IMR-90 (cell line): ENCODE results near the gene TBC1D24. TPM values are rescaled to one million over a fixed set of nuclear protein-coding genes. Genes with fewer than 3 reads are reported as not detected.

ENCODE experiments used
- ATAC-seq: fragments of 200-7000 bp; cut with Tn5 transposase; 2 replicates; pipeline ENCODE4 v1.9.1; 2020; ENCODE audit warnings: low read depth, mild to moderate bottlenecking, moderate library complexity
- BruUV-seq: library from RNA; stranded (reverse); fragments of 400-500 nt; replicated peaks from 2 replicates; lab custom pipeline; 2021; lab: Mats Ljungman, UMichigan
- CTCF ChIA-PET: fragments of 300-600 bp; formaldehyde crosslinking; extraction: SDS; loops from one replicate; lab custom pipeline; 2021; ENCODE audit warnings: antibody characterized with exemption; lab: Yijun Ruan, JAX
- POLR2A ChIA-PET: fragments of 300-600 bp; sonication (Branson Sonifier 250); formaldehyde crosslinking; loops from one replicate; lab custom pipeline; 2022; ENCODE audit warnings: antibody characterized with exemption; ENCODE audit not compliant: unreplicated experiment; lab: Charles Lee
- DNase-seq: peaks from one replicate; pipeline ENCODE4 v3.0.0; 2013
- H2AFZ ChIP-seq: replicated peaks from 2 replicates; pipeline ENCODE3; 2013; ENCODE audit warnings: low read length, mild to moderate bottlenecking; ENCODE audit not compliant: poor library complexity
- H2AK5ac ChIP-seq: 2 replicates; pipeline ENCODE4 v1.6.1; 2013; ENCODE audit warnings: low read depth, low read length, inconsistent platforms
- H2AK9ac ChIP-seq: replicated peaks from 2 replicates; pipeline ENCODE3; 2013; ENCODE audit warnings: mild to moderate bottlenecking, low read depth, low read length, moderate library complexity; ENCODE audit not compliant: poor library complexity
- H2BK120ac ChIP-seq: 2 replicates; pipeline ENCODE4 v1.6.1; 2013; ENCODE audit warnings: low read depth, low read length, inconsistent platforms
- H2BK15ac ChIP-seq: 3 replicates; pipeline ENCODE4 v1.6.1; 2013; ENCODE audit warnings: low read depth, low read length, inconsistent platforms
- H2BK20ac ChIP-seq: 2 replicates; pipeline ENCODE4 v1.6.1; 2013; ENCODE audit warnings: low read depth, mild to moderate bottlenecking, inconsistent platforms, low read length, moderate library complexity
- H2BK5ac ChIP-seq: 2 replicates; pipeline ENCODE4 v1.6.1; 2013; ENCODE audit warnings: mild to moderate bottlenecking, low read depth, low read length, inconsistent platforms; ENCODE audit not compliant: poor library complexity, severe bottlenecking
- H3K14ac ChIP-seq: replicated peaks from 2 replicates; pipeline ENCODE4 v1.6.1; 2013; ENCODE audit warnings: low read depth, low read length, inconsistent platforms
- H3K18ac ChIP-seq: 2 replicates; pipeline ENCODE4 v1.6.1; 2013; ENCODE audit warnings: low read depth, low read length, control low read depth
- H3K23ac ChIP-seq: 2 replicates; pipeline ENCODE4 v1.6.1; 2013; ENCODE audit warnings: low read depth, low read length, inconsistent platforms
- H3K27ac ChIP-seq: 2 replicates; pipeline ENCODE4 v1.5.1; 2013; ENCODE audit warnings: mild to moderate bottlenecking, control low read depth, low read length; ENCODE audit not compliant: insufficient read depth
- H3K27me3 ChIP-seq: 2 replicates; pipeline ENCODE4 v1.6.1; 2013; ENCODE audit warnings: low read length; ENCODE audit not compliant: control insufficient read depth, insufficient read depth
- H3K36me3 ChIP-seq: 2 replicates; pipeline ENCODE4 v1.6.1; 2013; ENCODE audit warnings: low read length, mixed read lengths; ENCODE audit not compliant: control insufficient read depth, insufficient read depth
- H3K4ac ChIP-seq: 2 replicates; pipeline ENCODE4 v1.6.1; 2013; ENCODE audit warnings: low read depth, low read length, inconsistent platforms
- H3K4me1 ChIP-seq: 2 replicates; pipeline ENCODE4 v1.6.1; 2013; ENCODE audit warnings: low read length, mixed read lengths; ENCODE audit not compliant: control insufficient read depth, insufficient read depth
- H3K4me2 ChIP-seq: 2 replicates; pipeline ENCODE4 v1.6.1; 2013; ENCODE audit warnings: low read depth, mild to moderate bottlenecking, control low read depth, low read length, moderate library complexity
- H3K4me3 ChIP-seq: 2 replicates; pipeline ENCODE4 v1.5.1; 2013; ENCODE audit warnings: low read depth, mild to moderate bottlenecking, control low read depth, low read length, moderate library complexity; ENCODE audit not compliant: insufficient read depth
- H3K56ac ChIP-seq: 2 replicates; pipeline ENCODE4 v1.6.1; 2013; ENCODE audit warnings: low read length, inconsistent platforms; ENCODE audit not compliant: insufficient read depth; ENCODE audit errors: extremely low read depth
- H3K79me1 ChIP-seq, 2 experiments: 2 replicates each; pipeline ENCODE4 v1.6.1; 2013; ENCODE audit warnings: low read length in 2 of 2, inconsistent platforms in 1 of 2, low read depth in 1 of 2
- H3K9ac ChIP-seq: 2 replicates; pipeline ENCODE4 v1.6.1; 2013; ENCODE audit warnings: low read depth, low read length, control low read depth
- H3K9me1 ChIP-seq: 2 replicates; pipeline ENCODE4 v1.6.1; 2013; ENCODE audit warnings: low read length, inconsistent platforms; ENCODE audit not compliant: insufficient read depth
- H3K9me3 ChIP-seq: 2 replicates; pipeline ENCODE4 v1.6.1; 2013; ENCODE audit warnings: low read length; ENCODE audit not compliant: control insufficient read depth, insufficient read depth
- H4K20me1 ChIP-seq: 2 replicates; pipeline ENCODE4 v1.6.1; 2013; ENCODE audit warnings: low read length, inconsistent platforms; ENCODE audit not compliant: insufficient read depth
- H4K5ac ChIP-seq: 2 replicates; pipeline ENCODE4 v1.6.1; 2013; ENCODE audit warnings: mild to moderate bottlenecking, low read depth, low read length, control low read depth
- H4K8ac ChIP-seq, 2 experiments: 2 replicates each; pipeline ENCODE4 v1.6.1; 2013; ENCODE audit warnings: low read depth in 2 of 2, low read length in 2 of 2, control low read depth in 1 of 2, inconsistent platforms in 1 of 2
- H4K91ac ChIP-seq: 2 replicates; pipeline ENCODE4 v1.6.1; 2013; ENCODE audit warnings: low read depth, low read length, inconsistent platforms; ENCODE audit not compliant: insufficient read depth
- BHLHE40 ChIP-seq: fragments of 150-350 bp; IDR thresholded peaks from 2 replicates; pipeline ENCODE4 v1.6.1; 2016; ENCODE audit warnings: mild to moderate bottlenecking, low read depth, low read length
- CEBPB ChIP-seq: IDR thresholded peaks from 2 replicates; pipeline ENCODE4 v1.6.1; 2012; ENCODE audit warnings: low read depth, low read length, improper control_type of control experiment
- CHD1 ChIP-seq: IDR thresholded peaks from 2 replicates; pipeline ENCODE4 v1.6.1; 2012; ENCODE audit warnings: low read depth, low read length, improper control_type of control experiment
- FOS ChIP-seq: fragments of 150-350 bp; IDR thresholded peaks from 2 replicates; pipeline ENCODE4 v1.6.1; 2016; ENCODE audit warnings: low read depth, low read length
- MAFK ChIP-seq: IDR thresholded peaks from 2 replicates; pipeline ENCODE4 v1.6.1; 2012; ENCODE audit warnings: low read depth, low read length, improper control_type of control experiment
- MAZ ChIP-seq: IDR thresholded peaks from 2 replicates; pipeline ENCODE4 v1.6.1; 2012; ENCODE audit warnings: low read depth, mild to moderate bottlenecking, low read length, improper control_type of control experiment, moderate library complexity, borderline replicate concordance
- MXI1 ChIP-seq: IDR thresholded peaks from 2 replicates; pipeline ENCODE4 v1.6.1; 2012; ENCODE audit warnings: low read depth, mild to moderate bottlenecking, low read length, moderate library complexity, borderline replicate concordance
- NFE2L2 ChIP-seq: fragments of 150-350 bp; IDR thresholded peaks from 2 replicates; pipeline ENCODE4 v1.6.1; 2016; ENCODE audit warnings: low read depth, mild to moderate bottlenecking, low read length
- POLR2A ChIP-seq: IDR thresholded peaks from 2 replicates; pipeline ENCODE4 v1.6.1; 2012; ENCODE audit warnings: mild to moderate bottlenecking, low read depth, low read length
- RCOR1 ChIP-seq: IDR thresholded peaks from 2 replicates; pipeline ENCODE4 v1.6.1; 2012; ENCODE audit warnings: mild to moderate bottlenecking, low read length, improper control_type of control experiment; ENCODE audit not compliant: insufficient replicate concordance
- RFX5 ChIP-seq: IDR thresholded peaks from 2 replicates; pipeline ENCODE4 v1.8.0; 2012; ENCODE audit warnings: low read depth, mild to moderate bottlenecking, low read length, moderate library complexity
- SMC3 ChIP-seq: fragments of 150-350 bp; IDR thresholded peaks from 2 replicates; pipeline ENCODE4 v1.6.1; 2016; ENCODE audit warnings: low read depth, mild to moderate bottlenecking, antibody characterized with exemption, low read length, moderate library complexity
- WGBS, 2 experiments: methylation state at CpG; one replicate each; pipeline versions ENCODE4 v1.1.5 to v1.1.7; 2013; ENCODE audit warnings: missing lambda C conversion rate in 2 of 2; ENCODE audit not compliant: insufficient read length in 1 of 2; ENCODE audit errors: extremely low coverage in 2 of 2; 5-methylcytosine and 5-hydroxymethylcytosine counted together
- dilution Hi-C: fragments of 300-500 bp; cut with HindIII; formaldehyde crosslinking; loops from one replicate; pipeline ENCODE4 v1.14.3; 2018; ENCODE audit warnings: low sequenced_read_pairs; ENCODE audit not compliant: unreplicated experiment
- in situ Hi-C: fragments of 300-500 bp; cut with MboI; formaldehyde crosslinking; loops from 3 replicates; pipeline ENCODE4 v1.14.3; 2019; ENCODE audit warnings: low sequenced_read_pairs, inconsistent platforms, mixed read lengths
- intact Hi-C: fragments of 100-400 bp; cut with micrococcal nuclease; formaldehyde crosslinking; loops from 2 replicates; pipeline ENCODE4 v1.10.0; 2022
- polyA plus RNA-seq, 3 experiments: library from polyadenylated mRNA; depleted of rRNA; stranded (reverse); fragments of >200 nt; gene quantifications; 2 replicates each; pipeline ENCODE4 v1.2.3, GENCODE V29; 2012; ENCODE audit warnings: low replicate concordance in 1 of 3
- total RNA-seq: library from RNA; depleted of rRNA; stranded (reverse); fragments of >200 nt; gene quantifications from 2 replicates; pipeline ENCODE4 v1.2.3, GENCODE V29; 2012
- TF ChIP-seq, protein P1 (sequence below): fragments of 150-350 bp; IDR thresholded peaks from 2 replicates; pipeline ENCODE4 v1.6.1; 2016; ENCODE audit warnings: low read depth, mild to moderate bottlenecking, low read length, moderate library complexity, borderline replicate concordance
- TF ChIP-seq, protein P2 (sequence below): conservative IDR thresholded peaks from 2 replicates; pipeline ENCODE4 v1.5.1; 2012; ENCODE audit warnings: mild to moderate bottlenecking, low read depth, low read length, improper control_type of control experiment

Gene TBC1D24
- total and polyA plus RNA-seq, 2 of the 4 experiments (the other 2 are of a cell fraction), result 7.5 to 13.4 TPM

DNA sequence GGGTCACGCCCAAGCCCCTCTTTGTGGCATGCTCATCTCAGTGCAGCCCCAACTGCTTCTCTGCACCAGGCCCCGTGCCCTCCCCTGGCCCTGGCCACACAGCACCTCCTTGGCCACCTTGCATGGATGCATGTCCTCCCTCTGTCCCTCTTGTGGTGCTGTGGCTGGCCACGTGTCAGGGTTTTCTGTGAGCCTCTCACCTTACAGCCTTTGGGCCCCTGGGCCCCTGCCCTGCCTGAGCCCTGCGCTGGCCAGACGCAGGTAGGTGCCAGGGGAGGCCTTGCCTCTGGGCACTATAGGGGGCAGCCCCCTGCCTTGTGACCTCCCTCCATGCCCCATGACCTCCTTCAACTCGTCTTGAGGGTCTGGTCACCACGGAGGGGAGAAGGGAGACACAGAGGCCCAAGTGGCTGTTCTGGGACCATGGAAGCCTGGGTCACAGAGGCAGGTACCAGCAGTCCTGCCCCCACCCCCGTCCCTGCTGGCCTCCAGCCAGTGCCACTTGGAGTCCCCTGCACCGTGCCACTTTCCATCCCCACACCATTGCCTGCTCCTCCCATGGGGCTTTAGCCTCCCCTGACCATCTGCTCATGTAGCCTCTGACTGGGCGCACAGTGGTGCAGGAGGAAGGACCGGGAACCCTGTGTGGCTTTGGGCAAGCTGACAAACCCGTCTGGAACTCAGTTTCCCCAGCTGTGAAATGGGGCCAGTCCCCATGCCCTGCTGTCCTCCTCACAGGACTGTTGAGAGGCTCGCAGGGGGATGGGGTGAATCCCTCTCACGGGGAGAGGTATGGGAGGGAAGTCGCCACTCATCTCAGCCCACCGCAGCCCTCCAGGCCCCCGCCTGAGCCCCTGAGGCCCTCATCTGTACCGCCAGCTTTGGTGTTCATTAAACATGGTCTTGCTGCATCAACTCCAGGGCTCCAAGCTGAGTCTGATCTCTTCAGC is 27.3 kb downstream of the TBC1D24 start:
- H2AK5ac ChIP-seq, result no peak overlapping the region
- CTCF ChIA-PET, result interaction anchor here (0.7 to 1.0 kb wide), 3 partner anchors 13 to 34 kb away, joined by 3 to 4 read pairs (median 3); no protein-coding TSS in a partner anchor
- H4K91ac ChIP-seq, result 0 out of 2 replicates have a peak overlapping the region, but pooled peaks have one; percentile 34
- intact Hi-C loops (loop anchor here (1.0 to 2.0 kb wide), 3 partner anchors 28 to 162 kb away; partner anchors contain the start of gene ABCA3), dilution Hi-C loops (no loop called here), in situ Hi-C loops (loop anchor here (10.0 kb wide), 1 partner anchor 247 kb away; the partner anchor contains the start of gene ECI1)
- ATAC-seq, result no peak
- no peaks in the 10 kb centered on the region for H3K9me3 ChIP-seq
- H3K56ac ChIP-seq, result no peak overlapping the region
- H3K27me3 ChIP-seq, result no peaks in the 10 kb centered on the region
- POLR2A ChIA-PET, result no interaction called here
- H3K23ac ChIP-seq, result no peak overlapping the region
- BruUV-seq, result no TSS peak
- H3K4me3 ChIP-seq, result no peak overlapping the region
- H2AK9ac ChIP-seq, result peak overlapping the region; percentile 73
- H3K4me1 ChIP-seq, result peaks cover 9% of the 10 kb centered on the region
- 70% methylated on average over 11 of the region's 18 CpGs; no CpG with 5 or more reads in 1 of the 2 experiments for WGBS, 2 experiments
- H2BK20ac ChIP-seq, result no peak overlapping the region
- H2AFZ ChIP-seq, result peak overlapping the region; percentile 88
- H4K8ac ChIP-seq, result no peak overlapping the region
- H3K9ac ChIP-seq, result no peak overlapping the region
- no peak overlapping the region for H4K5ac ChIP-seq
- no peak overlapping the region for H2BK15ac ChIP-seq
- H4K20me1 ChIP-seq, result peaks cover 17% of the 10 kb centered on the region
- peaks cover 7% of the 10 kb centered on the region; the same call in 1 of the 2 replicates for H3K36me3 ChIP-seq
- H3K18ac ChIP-seq, result no peak overlapping the region
- no peak overlapping the region for H2BK120ac ChIP-seq
- H3K27ac ChIP-seq, result no peak overlapping the region
- peak overlapping the region; percentile 45 for H3K4ac ChIP-seq
- 0 out of 2 replicates have a peak overlapping the region, but pooled peaks have one; percentile 12 for H3K14ac ChIP-seq
- peak overlapping the region; percentile 34 for H2BK5ac ChIP-seq
- peaks cover 3 to 19% of the 10 kb centered on the region in 2 experiments; a peak in 2 of 4 replicates for H3K79me1 ChIP-seq
- DNase-seq, result no peak
- H3K4me2 ChIP-seq, result peak overlapping the region; percentile 1; the same call in 1 of the 2 replicates
- H3K9me1 ChIP-seq, result no peaks in the 10 kb centered on the region
- TF ChIP-seq MAFK (no peak), NFE2L2 (no peak), BHLHE40 (no peak), SMC3 (no peak), CEBPB (no peak), POLR2A (no peak), MXI1 (no peak), MAZ (no peak), CHD1 (no peak), FOS (no peak), RFX5 (no peak), RCOR1 (no peak)
- TF ChIP-seq, protein P1, sequence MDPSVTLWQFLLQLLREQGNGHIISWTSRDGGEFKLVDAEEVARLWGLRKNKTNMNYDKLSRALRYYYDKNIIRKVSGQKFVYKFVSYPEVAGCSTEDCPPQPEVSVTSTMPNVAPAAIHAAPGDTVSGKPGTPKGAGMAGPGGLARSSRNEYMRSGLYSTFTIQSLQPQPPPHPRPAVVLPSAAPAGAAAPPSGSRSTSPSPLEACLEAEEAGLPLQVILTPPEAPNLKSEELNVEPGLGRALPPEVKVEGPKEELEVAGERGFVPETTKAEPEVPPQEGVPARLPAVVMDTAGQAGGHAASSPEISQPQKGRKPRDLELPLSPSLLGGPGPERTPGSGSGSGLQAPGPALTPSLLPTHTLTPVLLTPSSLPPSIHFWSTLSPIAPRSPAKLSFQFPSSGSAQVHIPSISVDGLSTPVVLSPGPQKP, result no peak
- TF ChIP-seq, protein P2, sequence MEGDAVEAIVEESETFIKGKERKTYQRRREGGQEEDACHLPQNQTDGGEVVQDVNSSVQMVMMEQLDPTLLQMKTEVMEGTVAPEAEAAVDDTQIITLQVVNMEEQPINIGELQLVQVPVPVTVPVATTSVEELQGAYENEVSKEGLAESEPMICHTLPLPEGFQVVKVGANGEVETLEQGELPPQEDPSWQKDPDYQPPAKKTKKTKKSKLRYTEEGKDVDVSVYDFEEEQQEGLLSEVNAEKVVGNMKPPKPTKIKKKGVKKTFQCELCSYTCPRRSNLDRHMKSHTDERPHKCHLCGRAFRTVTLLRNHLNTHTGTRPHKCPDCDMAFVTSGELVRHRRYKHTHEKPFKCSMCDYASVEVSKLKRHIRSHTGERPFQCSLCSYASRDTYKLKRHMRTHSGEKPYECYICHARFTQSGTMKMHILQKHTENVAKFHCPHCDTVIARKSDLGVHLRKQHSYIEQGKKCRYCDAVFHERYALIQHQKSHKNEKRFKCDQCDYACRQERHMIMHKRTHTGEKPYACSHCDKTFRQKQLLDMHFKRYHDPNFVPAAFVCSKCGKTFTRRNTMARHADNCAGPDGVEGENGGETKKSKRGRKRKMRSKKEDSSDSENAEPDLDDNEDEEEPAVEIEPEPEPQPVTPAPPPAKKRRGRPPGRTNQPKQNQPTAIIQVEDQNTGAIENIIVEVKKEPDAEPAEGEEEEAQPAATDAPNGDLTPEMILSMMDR, result no peak
